A673 (cell line): Measurements from ENCODE around the gene CDK5R2. TPM values are rescaled to one million over a fixed set of nuclear protein-coding genes. Genes with fewer than 3 reads are reported as not detected.

Source experiments
- BruUV-seq: library from RNA; stranded (reverse); fragments of 400-500 nt; replicated peaks from 2 replicates; lab custom pipeline; 2021; lab: Mats Ljungman, UMichigan
- CTCF ChIA-PET: fragments of 300-600 bp; sonication (Branson Sonifier 250); formaldehyde crosslinking; loops from one replicate; lab custom pipeline; 2022; ENCODE audit warnings: antibody characterized with exemption; lab: Charles Lee
- POLR2A ChIA-PET: fragments of 300-600 bp; sonication (Branson Sonifier 250); formaldehyde crosslinking; loops from one replicate; lab custom pipeline; 2022; ENCODE audit warnings: antibody characterized with exemption; ENCODE audit not compliant: low non-redundant PET; lab: Charles Lee
- DNase-seq: peaks from one replicate; pipeline ENCODE4 v3.0.0-alpha.2; 2015; ENCODE audit warnings: low spot score
- H3K27ac ChIP-seq: fragments of 200-600 bp; sonication (generic); 2 replicates; pipeline ENCODE4 v1.5.1; 2016; ENCODE audit warnings: mixed run types, low read depth, mild to moderate bottlenecking, mixed read lengths, antibody characterized with exemption, low read length; ENCODE audit not compliant: poor library complexity, severe bottlenecking
- H3K27me3 ChIP-seq: fragments of 200-600 bp; sonication (generic); replicated peaks from 2 replicates; pipeline ENCODE4 v1.6.1; 2017; ENCODE audit warnings: mixed run types, low read depth, mild to moderate bottlenecking, mixed read lengths, antibody characterized with exemption, low read length; ENCODE audit not compliant: insufficient read depth, poor library complexity
- H3K36me3 ChIP-seq: fragments of 200-600 bp; sonication (generic); 2 replicates; pipeline ENCODE4 v1.6.1; 2016; ENCODE audit warnings: mixed run types, mild to moderate bottlenecking, mixed read lengths, antibody characterized with exemption, low read length; ENCODE audit not compliant: insufficient read depth, poor library complexity, severe bottlenecking
- H3K4me1 ChIP-seq: fragments of 200-600 bp; sonication (generic); 2 replicates; pipeline ENCODE4 v1.6.1; 2017; ENCODE audit warnings: mixed run types, mild to moderate bottlenecking, mixed read lengths, antibody characterized with exemption, low read length; ENCODE audit not compliant: insufficient read depth, poor library complexity, severe bottlenecking
- H3K4me3 ChIP-seq: fragments of 200-600 bp; sonication (generic); 2 replicates; pipeline ENCODE4 v1.5.1; 2016; ENCODE audit warnings: low read depth, mixed run types, mild to moderate bottlenecking, mixed read lengths, low read length; ENCODE audit not compliant: poor library complexity, severe bottlenecking
- H3K9me3 ChIP-seq: fragments of 200-600 bp; sonication (generic); 2 replicates; pipeline ENCODE4 v1.6.1; 2016; ENCODE audit warnings: mixed run types, low read depth, mild to moderate bottlenecking, mixed read lengths, antibody characterized with exemption, low read length; ENCODE audit not compliant: poor library complexity, severe bottlenecking
- CTCF ChIP-seq: fragments of 300-800, 200-600 bp; sonication (generic); conservative IDR thresholded peaks from 2 replicates; pipeline ENCODE4 v1.5.1; 2017; ENCODE audit warnings: low read depth, mild to moderate bottlenecking, antibody characterized with exemption, low read length, moderate library complexity, mixed read lengths
- EZH2 ChIP-seq: fragments of 200-600 bp; sonication (generic); IDR thresholded peaks from 2 replicates; pipeline ENCODE4 v1.6.1; 2017; ENCODE audit warnings: borderline replicate concordance, low read depth, mild to moderate bottlenecking, mixed read lengths, antibody characterized with exemption, low read length; ENCODE audit not compliant: poor library complexity, severe bottlenecking
- intact Hi-C: fragments of 100-400 bp; cut with micrococcal nuclease; formaldehyde crosslinking; loops from one replicate; pipeline ENCODE4 v1.10.0; 2022; ENCODE audit not compliant: unreplicated experiment
- total RNA-seq: library from RNA; stranded (reverse); gene quantifications from 2 replicates; pipeline ENCODE4 v1.2.3, GENCODE V29; 2021

Gene CDK5R2
- total RNA-seq, 1 experiment from 2014 or later: 0.37 TPM

- CTCF ChIA-PET: interaction anchor here (2.3 kb wide), 1 partner anchor 10 kb away, joined by 7 read pairs; no protein-coding TSS in a partner anchor
- no peak for DNase-seq
- H3K4me3 ChIP-seq: peak within 1 kb of the TSS; percentile 65
- no peaks in the 10 kb centered on the region for H3K36me3 ChIP-seq
- H3K9me3 ChIP-seq: no peaks in the 10 kb centered on the region
- peaks cover 48% of the 10 kb centered on the region for H3K27me3 ChIP-seq
- no TSS peak for BruUV-seq
- TF ChIP-seq CTCF: no peak
- peaks cover 14% of the 10 kb centered on the region for H3K4me1 ChIP-seq
- intact Hi-C loops: no loop called here
- POLR2A ChIA-PET: interaction anchor here (1.2 kb wide), 1 partner anchor 42 kb away, joined by 10 read pairs; no protein-coding TSS in a partner anchor
- peak within 1 kb of the TSS; percentile 82 for H3K27ac ChIP-seq
Observed at GRCh38 chr2:218985021-218985324, 25.5 kb downstream of the CDK5R2 start, which contains the start of gene FEV. Gene FEV, minus strand, starts transcription at chr2:218985184. Its CDS starts 109 bp downstream, at chr2:218985075.

- intact Hi-C loops: no loop called here
- BruUV-seq: no TSS peak
- peaks cover 14% of the 10 kb centered on the region for H3K4me1 ChIP-seq
- DNase-seq: no peak
- TF ChIP-seq CTCF (no peak), EZH2 (peak; percentile 33)
- H3K36me3 ChIP-seq: no peaks in the 10 kb centered on the region
- H3K4me3 ChIP-seq: peak overlapping the region; percentile 65
- H3K9me3 ChIP-seq: no peaks in the 10 kb centered on the region
- ChIA-PET POLR2A (interaction anchor here (1.2 kb wide), 1 partner anchor 41 kb away, joined by 10 read pairs; no protein-coding TSS in a partner anchor), CTCF (interaction anchor here (2.3 kb wide), 1 partner anchor 10 kb away, joined by 7 read pairs; no protein-coding TSS in a partner anchor)
- H3K27me3 ChIP-seq: peaks cover 48% of the 10 kb centered on the region
- peak overlapping the region; percentile 82 for H3K27ac ChIP-seq
Observed at GRCh38 chr2:218985325-218986091, 26.0 kb downstream of the CDK5R2 start.

- H3K4me1 ChIP-seq: peaks cover 14% of the 10 kb centered on the region
- ChIA-PET POLR2A (no interaction called here), CTCF (no interaction called here)
- intact Hi-C loops: no loop called here
- no peaks in the 10 kb centered on the region for H3K36me3 ChIP-seq
- DNase-seq: no peak
- peaks cover 50% of the 10 kb centered on the region for H3K27me3 ChIP-seq
- H3K9me3 ChIP-seq: no peaks in the 10 kb centered on the region
- no peak overlapping the region for H3K27ac ChIP-seq
- H3K4me3 ChIP-seq: no peak overlapping the region
- TSS peak; percentile 33 for BruUV-seq
- TF ChIP-seq CTCF: no peak
- no peak for TF ChIP-seq EZH2
Observed at GRCh38 chr2:218986148-218986761, 26.8 kb downstream of the CDK5R2 start.
